Parathyroid adenoma (tissue), 2 donors: ENCODE data around the gene HINFP.
A peak's percentile ranks its signal among the peaks of the same experiment; 100 is the strongest.

Experiments used
- H2AFZ ChIP-seq: fragments of 300-600 bp; sonication (generic); one replicate; pipeline ENCODE4 v1.7.0; 2017; ENCODE audit warnings: antibody characterized with exemption, mild to moderate bottlenecking
- H3K27ac ChIP-seq: fragments of 300-600 bp; sonication (generic); one replicate; pipeline ENCODE4 v1.7.0; 2017
- H3K27me3 ChIP-seq: fragments of 300-600 bp; sonication (generic); one replicate; pipeline ENCODE4 v1.7.0; 2017; ENCODE audit warnings: low read length; ENCODE audit not compliant: control insufficient read depth, insufficient read depth
- H3K36me3 ChIP-seq: fragments of 300-600 bp; sonication (generic); one replicate; pipeline ENCODE4 v1.7.0; 2017; ENCODE audit warnings: low read length; ENCODE audit not compliant: control insufficient read depth, insufficient read depth
- H3K4me1 ChIP-seq: fragments of 300-600 bp; sonication (generic); one replicate; pipeline ENCODE4 v1.7.0; 2017; ENCODE audit warnings: control low read depth
- H3K4me2 ChIP-seq: fragments of 300-600 bp; sonication (generic); one replicate; pipeline ENCODE4 v1.7.0; 2017; ENCODE audit warnings: low read length
- H3K4me3 ChIP-seq: fragments of 300-600 bp; sonication (generic); one replicate; pipeline ENCODE4 v1.7.0; 2017; ENCODE audit warnings: low read depth, low read length
- H3K79me2 ChIP-seq: fragments of 300-600 bp; sonication (generic); one replicate; pipeline ENCODE4 v1.7.0; 2017; ENCODE audit warnings: control low read depth
- H3K9ac ChIP-seq: fragments of 300-600 bp; sonication (generic); one replicate; pipeline ENCODE4 v1.7.0; 2017; ENCODE audit warnings: mild to moderate bottlenecking
- H3K9me3 ChIP-seq: fragments of 300-600 bp; sonication (generic); one replicate; pipeline ENCODE4 v1.7.0; 2017; ENCODE audit warnings: low read length; ENCODE audit not compliant: control insufficient read depth
- TF ChIP-seq, protein P1 (sequence below): fragments of 300-600 bp; sonication (generic); IDR thresholded peaks from one replicate; pipeline ENCODE4 v1.7.0; 2017; ENCODE audit warnings: antibody characterized with exemption, mild to moderate bottlenecking
- donor health status: primary hyperparathyroidism.

Gene HINFP

GRCh38 chr11:119106564-119107537 is 14.5 kb upstream of the HINFP start, which contains the start of gene C2CD2L:
C2CD2L (plus strand) TSS chr11:119107344; CDS start chr11:119107742, 398 bp downstream.
- Histone ChIP-seq H3K36me3 (no peaks in the 10 kb centered on the region), H3K27ac (peak within 1 kb of the TSS; percentile 67), H3K79me2 (no peaks in the 10 kb centered on the region), H3K9ac (no peak within 1 kb of the TSS), H3K4me1 (peaks cover 3% of the 10 kb centered on the region), H3K27me3 (no peaks in the 10 kb centered on the region), H3K9me3 (no peaks in the 10 kb centered on the region), H3K4me2 (peak within 1 kb of the TSS; percentile 87), H3K4me3 (peak within 1 kb of the TSS; percentile 70), H2AFZ (peak within 1 kb of the TSS; percentile 82)
- TF ChIP-seq, protein P1, sequence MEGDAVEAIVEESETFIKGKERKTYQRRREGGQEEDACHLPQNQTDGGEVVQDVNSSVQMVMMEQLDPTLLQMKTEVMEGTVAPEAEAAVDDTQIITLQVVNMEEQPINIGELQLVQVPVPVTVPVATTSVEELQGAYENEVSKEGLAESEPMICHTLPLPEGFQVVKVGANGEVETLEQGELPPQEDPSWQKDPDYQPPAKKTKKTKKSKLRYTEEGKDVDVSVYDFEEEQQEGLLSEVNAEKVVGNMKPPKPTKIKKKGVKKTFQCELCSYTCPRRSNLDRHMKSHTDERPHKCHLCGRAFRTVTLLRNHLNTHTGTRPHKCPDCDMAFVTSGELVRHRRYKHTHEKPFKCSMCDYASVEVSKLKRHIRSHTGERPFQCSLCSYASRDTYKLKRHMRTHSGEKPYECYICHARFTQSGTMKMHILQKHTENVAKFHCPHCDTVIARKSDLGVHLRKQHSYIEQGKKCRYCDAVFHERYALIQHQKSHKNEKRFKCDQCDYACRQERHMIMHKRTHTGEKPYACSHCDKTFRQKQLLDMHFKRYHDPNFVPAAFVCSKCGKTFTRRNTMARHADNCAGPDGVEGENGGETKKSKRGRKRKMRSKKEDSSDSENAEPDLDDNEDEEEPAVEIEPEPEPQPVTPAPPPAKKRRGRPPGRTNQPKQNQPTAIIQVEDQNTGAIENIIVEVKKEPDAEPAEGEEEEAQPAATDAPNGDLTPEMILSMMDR = no peak

GRCh38 chr11:119107538-119108145 is 13.7 kb upstream of the HINFP start:
- no peak overlapping the region for H3K27ac ChIP-seq
- peaks cover 3% of the 10 kb centered on the region for H3K4me1 ChIP-seq
- TF ChIP-seq, protein P1 = no peak

DNA sequence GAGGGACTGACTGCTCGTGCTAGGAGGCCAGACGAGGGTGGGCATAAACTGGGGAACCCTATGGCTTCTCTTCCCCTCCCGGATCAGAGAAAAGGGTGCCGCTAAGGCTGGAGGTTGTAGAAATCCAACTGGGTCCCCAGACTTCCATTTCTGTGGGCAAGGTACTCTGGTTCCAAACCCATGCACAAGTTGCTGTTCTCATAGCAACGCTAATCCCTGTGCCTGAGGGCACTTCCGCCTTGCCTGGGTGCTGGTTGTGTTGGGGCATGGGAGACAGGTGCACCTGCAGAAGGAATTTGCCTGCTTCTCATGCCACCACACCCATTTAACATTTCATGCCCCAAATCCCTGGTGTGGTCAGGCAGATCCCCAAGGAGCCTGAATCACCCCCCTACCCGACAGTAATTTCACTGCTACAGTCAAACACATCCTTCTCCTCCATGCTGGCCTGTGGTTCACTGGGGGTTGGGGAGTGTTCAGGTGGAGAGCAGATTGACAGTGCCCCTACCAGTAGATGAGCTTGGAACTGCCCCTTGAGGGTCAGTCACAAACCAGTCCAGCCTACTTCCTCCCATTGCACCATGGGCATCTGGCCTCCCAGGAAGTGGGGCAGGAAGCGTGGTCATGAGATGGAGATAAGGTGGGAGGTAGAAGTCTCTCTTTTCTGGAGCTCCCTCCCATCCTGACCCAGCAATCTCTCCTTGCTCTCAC is 13.1 kb upstream of the HINFP start:
- H3K9me3 ChIP-seq = no peaks in the 10 kb centered on the region
- H2AFZ ChIP-seq = peak overlapping the region; percentile 82
- TF ChIP-seq, protein P1 = no peak
- no peak overlapping the region for H3K27ac ChIP-seq
- H3K4me1 ChIP-seq = peaks cover 3% of the 10 kb centered on the region
- no peaks in the 10 kb centered on the region for H3K27me3 ChIP-seq
- H3K79me2 ChIP-seq = no peaks in the 10 kb centered on the region
- H3K4me3 ChIP-seq = peak overlapping the region; percentile 70
- H3K4me2 ChIP-seq = peak overlapping the region; percentile 76
- H3K9ac ChIP-seq = no peak overlapping the region
- no peaks in the 10 kb centered on the region for H3K36me3 ChIP-seq

More at GRCh38 chr11:119107538-119108145, 13.7 kb upstream of the HINFP start:
- peak overlapping the region; percentile 70 for H3K4me3 ChIP-seq
- no peaks in the 10 kb centered on the region for H3K9me3 ChIP-seq
- peak overlapping the region; percentile 82 for H2AFZ ChIP-seq
- no peaks in the 10 kb centered on the region for H3K79me2 ChIP-seq
- H3K36me3 ChIP-seq = no peaks in the 10 kb centered on the region
- H3K9ac ChIP-seq = no peak overlapping the region
- peak overlapping the region; percentile 76 for H3K4me2 ChIP-seq
- no peaks in the 10 kb centered on the region for H3K27me3 ChIP-seq

- no peak overlapping the region for H3K27ac ChIP-seq
- no peak overlapping the region for H2AFZ ChIP-seq
- no peaks in the 10 kb centered on the region for H3K36me3 ChIP-seq
- peaks cover 3% of the 10 kb centered on the region for H3K4me1 ChIP-seq
- H3K9ac ChIP-seq = no peak overlapping the region
- H3K4me3 ChIP-seq = no peak overlapping the region
- no peaks in the 10 kb centered on the region for H3K79me2 ChIP-seq
- H3K27me3 ChIP-seq = no peaks in the 10 kb centered on the region
- H3K9me3 ChIP-seq = no peaks in the 10 kb centered on the region
- H3K4me2 ChIP-seq = no peak overlapping the region
- TF ChIP-seq, protein P1 = no peak
These were observed 12.5 kb upstream of the HINFP start for GRCh38 chr11:119108857-119109221.
